C4-2B (cell line): Measurements from ENCODE around the gene ROR1.

Experiments
- H3K27ac ChIP-seq: fragments of 450-650 bp; 2 replicates; pipeline ENCODE4 v1.5.1; 2017
- CTCF ChIP-seq: fragments of 450-650 bp; conservative IDR thresholded peaks from 2 replicates; pipeline ENCODE4 v1.5.1; 2017; ENCODE audit warnings: mild to moderate bottlenecking
- ZFX ChIP-seq: fragments of 450-650 bp; IDR thresholded peaks from 2 replicates; pipeline ENCODE4 v1.6.1; 2017

ROR1 gene

GRCh38 chr1:63836374-63836773, 62.6 kb downstream of the ROR1 start:
- no peak overlapping the region for H3K27ac ChIP-seq
- TF ChIP-seq CTCF (no peak), ZFX (no peak)

- H3K27ac ChIP-seq = no peak overlapping the region
- TF ChIP-seq ZFX (no peak), CTCF (no peak)
These were observed 63.0 kb downstream of the ROR1 start for GRCh38 chr1:63836830-63837229.

- no peak overlapping the region for H3K27ac ChIP-seq
- no peak for TF ChIP-seq CTCF
- TF ChIP-seq ZFX = no peak
These were observed 69.2 kb downstream of the ROR1 start for GRCh38 chr1:63843010-63843409.

- no peak overlapping the region for H3K27ac ChIP-seq
- TF ChIP-seq CTCF (no peak), ZFX (no peak)
These were observed 70.1 kb downstream of the ROR1 start for GRCh38 chr1:63843884-63844283.

GRCh38 chr1:63845346-63845745, 71.5 kb downstream of the ROR1 start:
- no peak overlapping the region for H3K27ac ChIP-seq
- no peak for TF ChIP-seq ZFX
- no peak for TF ChIP-seq CTCF

GRCh38 chr1:63847308-63847910, 73.6 kb downstream of the ROR1 start:
- no peak for TF ChIP-seq ZFX
- peak; percentile 44 for TF ChIP-seq CTCF
- H3K27ac ChIP-seq = peak overlapping the region; percentile 37; the same call in 1 of the 2 replicates

GRCh38 chr1:63848733-63849132, 74.9 kb downstream of the ROR1 start:
- no peak overlapping the region for H3K27ac ChIP-seq
- TF ChIP-seq CTCF (no peak), ZFX (no peak)
